ENCODE results near the gene ZNF683.

ZNF683 gene

DNA sequence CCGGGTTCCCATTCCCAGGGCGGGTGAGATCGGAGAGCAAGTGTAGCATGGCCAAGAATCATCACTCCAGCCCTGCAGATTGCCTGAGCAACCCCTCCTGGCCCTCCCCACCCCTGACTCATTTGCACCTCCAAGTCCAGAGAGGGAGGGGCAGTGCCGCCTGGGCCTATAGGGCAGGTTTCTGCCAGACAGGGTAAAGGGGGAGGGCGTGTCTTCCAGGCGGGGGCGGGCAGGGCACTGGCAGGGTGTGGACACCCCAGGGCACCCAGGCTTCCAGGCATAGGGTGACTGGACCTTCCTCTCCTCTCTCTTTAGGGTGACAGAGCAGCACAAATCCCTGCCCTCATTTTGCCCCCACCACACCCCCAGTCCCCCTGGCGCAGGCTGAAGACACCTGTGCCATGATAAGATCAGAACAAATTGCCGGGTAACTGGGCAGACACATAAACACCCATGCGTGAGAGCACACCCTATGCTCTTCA is 15.4 kb downstream of the ZNF683 start:
- H3K36me3 ChIP-seq (ENCODE audit: control insufficient read depth in 2 of 2, insufficient read depth in 1 of 2, low read length in 2 of 2): no peaks in the 10 kb centered on the region
- H3K4me3 ChIP-seq (ENCODE audit: low read depth, low read length): no peak overlapping the region
- TF ChIP-seq ZFP3 (tag by site-specific recombination; IDR thresholded peaks at IDR 0.05; ENCODE audit: low read depth) (no peak), ZNF626 (tag by site-specific recombination; IDR thresholded peaks at IDR 0.05) (no peak), ZNF16 (tag by site-specific recombination; IDR thresholded peaks at IDR 0.05; ENCODE audit: low read depth) (no peak), ZNF555 (tag by site-specific recombination; conservative IDR thresholded peaks at IDR 0.05) (no peak), ZNF571 (tag by site-specific recombination; IDR thresholded peaks at IDR 0.05) (no peak), KLF1 (tag by site-specific recombination; IDR thresholded peaks at IDR 0.05) (peak; percentile 57)
- TF ChIP-seq, protein P1, sequence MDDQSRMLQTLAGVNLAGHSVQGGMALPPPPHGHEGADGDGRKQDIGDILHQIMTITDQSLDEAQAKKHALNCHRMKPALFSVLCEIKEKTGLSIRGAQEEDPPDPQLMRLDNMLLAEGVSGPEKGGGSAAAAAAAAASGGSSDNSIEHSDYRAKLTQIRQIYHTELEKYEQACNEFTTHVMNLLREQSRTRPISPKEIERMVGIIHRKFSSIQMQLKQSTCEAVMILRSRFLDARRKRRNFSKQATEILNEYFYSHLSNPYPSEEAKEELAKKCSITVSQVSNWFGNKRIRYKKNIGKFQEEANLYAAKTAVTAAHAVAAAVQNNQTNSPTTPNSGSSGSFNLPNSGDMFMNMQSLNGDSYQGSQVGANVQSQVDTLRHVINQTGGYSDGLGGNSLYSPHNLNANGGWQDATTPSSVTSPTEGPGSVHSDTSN (CRISPR knock-in tag; IDR thresholded peaks at IDR 0.05): no peak
- H3K27ac ChIP-seq (ENCODE audit: extremely low read depth, low read depth, low read length): no peak overlapping the region
- no peaks in the 10 kb centered on the region for H3K9me3 ChIP-seq (ENCODE audit: control insufficient read depth, insufficient read depth, low read depth, low read length)
- H3K4me1 ChIP-seq (ENCODE audit: control insufficient read depth, insufficient read depth, low read length): no peaks in the 10 kb centered on the region
- POLR2A ChIA-PET: no interaction called here
- CTCF ChIA-PET: interaction anchor here (0.7 kb wide), 1 partner anchor 14 kb away, joined by 4 read pairs; no protein-coding TSS in a partner anchor

DNA sequence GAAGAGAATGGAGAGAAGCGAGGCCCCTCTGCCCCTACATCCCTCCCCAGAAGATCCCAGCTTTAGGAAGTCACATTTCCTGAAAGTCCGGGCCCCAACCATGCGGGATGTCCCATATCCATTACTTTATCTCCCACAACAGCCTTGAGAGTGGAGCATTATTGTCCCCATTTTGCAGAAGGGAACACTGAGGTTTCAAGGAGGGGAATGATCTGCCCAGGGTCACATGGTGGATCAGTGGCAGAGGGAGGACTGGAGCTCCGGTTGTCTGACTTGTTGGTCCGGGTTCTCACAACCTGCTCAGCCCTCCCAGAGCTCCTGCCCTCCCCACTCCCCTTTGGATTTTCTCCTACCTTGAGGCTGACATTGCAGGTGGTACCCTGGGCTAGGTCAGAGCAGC is 16.4 kb downstream of the ZNF683 start:
- CTCF ChIA-PET: interaction anchor here (0.5 to 4.2 kb wide), 4 partner anchors 8 to 38 kb away, joined by 3 to 26 read pairs (median 4); no protein-coding TSS in a partner anchor
- TF ChIP-seq ZNF514 (tag by site-specific recombination; IDR thresholded peaks at IDR 0.05): no peak
- no peak for TF ChIP-seq ZNF600 (tag by site-specific recombination; IDR thresholded peaks at IDR 0.05)
- TF ChIP-seq ZNF174 (tag by site-specific recombination; IDR thresholded peaks at IDR 0.05): no peak
- no peak for TF ChIP-seq ZNF843 (tag by site-specific recombination; IDR thresholded peaks at IDR 0.05)
- TF ChIP-seq ZBTB48 (tag by site-specific recombination; IDR thresholded peaks at IDR 0.05): no peak
- no peak for TF ChIP-seq ZNF391 (tag by site-specific recombination; IDR thresholded peaks at IDR 0.05; ENCODE audit: borderline replicate concordance, low read depth)
- no peak for TF ChIP-seq BCL11B (tag by site-specific recombination; IDR thresholded peaks at IDR 0.05; ENCODE audit: low read depth)
- TF ChIP-seq, protein P2, sequence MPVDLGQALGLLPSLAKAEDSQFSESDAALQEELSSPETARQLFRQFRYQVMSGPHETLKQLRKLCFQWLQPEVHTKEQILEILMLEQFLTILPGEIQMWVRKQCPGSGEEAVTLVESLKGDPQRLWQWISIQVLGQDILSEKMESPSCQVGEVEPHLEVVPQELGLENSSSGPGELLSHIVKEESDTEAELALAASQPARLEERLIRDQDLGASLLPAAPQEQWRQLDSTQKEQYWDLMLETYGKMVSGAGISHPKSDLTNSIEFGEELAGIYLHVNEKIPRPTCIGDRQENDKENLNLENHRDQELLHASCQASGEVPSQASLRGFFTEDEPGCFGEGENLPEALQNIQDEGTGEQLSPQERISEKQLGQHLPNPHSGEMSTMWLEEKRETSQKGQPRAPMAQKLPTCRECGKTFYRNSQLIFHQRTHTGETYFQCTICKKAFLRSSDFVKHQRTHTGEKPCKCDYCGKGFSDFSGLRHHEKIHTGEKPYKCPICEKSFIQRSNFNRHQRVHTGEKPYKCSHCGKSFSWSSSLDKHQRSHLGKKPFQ (tag by site-specific recombination; IDR thresholded peaks at IDR 0.05): no peak
- no peak for TF ChIP-seq ZNF521 (tag by site-specific recombination; IDR thresholded peaks at IDR 0.05)
- TF ChIP-seq HOXD13 (CRISPR knock-in tag; IDR thresholded peaks at IDR 0.05; ENCODE audit: borderline replicate concordance): no peak
- TF ChIP-seq GLI2 (tag by site-specific recombination; IDR thresholded peaks at IDR 0.05; ENCODE audit: borderline replicate concordance, low read depth): no peak
- TF ChIP-seq HOXA7 (CRISPR knock-in tag; IDR thresholded peaks at IDR 0.05; ENCODE audit: borderline replicate concordance): no peak
- TF ChIP-seq OSR2 (tag by site-specific recombination; IDR thresholded peaks at IDR 0.05): no peak
- no peak for TF ChIP-seq SP2 (tag by site-specific recombination; IDR thresholded peaks at IDR 0.05)
- no peak for TF ChIP-seq ZNF776 (tag by site-specific recombination; IDR thresholded peaks at IDR 0.05; ENCODE audit: borderline replicate concordance)
- TF ChIP-seq, protein P3, sequence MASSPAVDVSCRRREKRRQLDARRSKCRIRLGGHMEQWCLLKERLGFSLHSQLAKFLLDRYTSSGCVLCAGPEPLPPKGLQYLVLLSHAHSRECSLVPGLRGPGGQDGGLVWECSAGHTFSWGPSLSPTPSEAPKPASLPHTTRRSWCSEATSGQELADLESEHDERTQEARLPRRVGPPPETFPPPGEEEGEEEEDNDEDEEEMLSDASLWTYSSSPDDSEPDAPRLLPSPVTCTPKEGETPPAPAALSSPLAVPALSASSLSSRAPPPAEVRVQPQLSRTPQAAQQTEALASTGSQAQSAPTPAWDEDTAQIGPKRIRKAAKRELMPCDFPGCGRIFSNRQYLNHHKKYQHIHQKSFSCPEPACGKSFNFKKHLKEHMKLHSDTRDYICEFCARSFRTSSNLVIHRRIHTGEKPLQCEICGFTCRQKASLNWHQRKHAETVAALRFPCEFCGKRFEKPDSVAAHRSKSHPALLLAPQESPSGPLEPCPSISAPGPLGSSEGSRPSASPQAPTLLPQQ (tag by site-specific recombination; IDR thresholded peaks at IDR 0.05): no peak
- POLR2A ChIA-PET: no interaction called here
- no peak overlapping the region for H3K4me3 ChIP-seq (ENCODE audit: low read depth, low read length)
- no peaks in the 10 kb centered on the region for H3K9me3 ChIP-seq (ENCODE audit: control insufficient read depth, insufficient read depth, low read depth, low read length)
- H3K36me3 ChIP-seq (ENCODE audit: control insufficient read depth in 2 of 2, insufficient read depth in 1 of 2, low read length in 2 of 2): no peaks in the 10 kb centered on the region
- H3K27ac ChIP-seq (ENCODE audit: extremely low read depth, low read depth, low read length): no peak overlapping the region
- H3K4me1 ChIP-seq (ENCODE audit: control insufficient read depth, insufficient read depth, low read length): no peaks in the 10 kb centered on the region
